GM21528 (cell line): ENCODE measurements around the gene HOMER2.
"Not testable (repeated sequence)": the region's sequence is repeated elsewhere in the genome, so short reads cannot be mapped to it uniquely, and the experiment has no call there.

ENCODE experiments used
- ATAC-seq: cut with Tn5 transposase; IDR thresholded peaks from one replicate; pipeline ENCODE4 v1.9.1; 2021; ENCODE audit warnings: mild to moderate bottlenecking, moderate library complexity; ENCODE audit not compliant: unreplicated experiment, low FRiP score

The HOMER2 gene

DNA sequence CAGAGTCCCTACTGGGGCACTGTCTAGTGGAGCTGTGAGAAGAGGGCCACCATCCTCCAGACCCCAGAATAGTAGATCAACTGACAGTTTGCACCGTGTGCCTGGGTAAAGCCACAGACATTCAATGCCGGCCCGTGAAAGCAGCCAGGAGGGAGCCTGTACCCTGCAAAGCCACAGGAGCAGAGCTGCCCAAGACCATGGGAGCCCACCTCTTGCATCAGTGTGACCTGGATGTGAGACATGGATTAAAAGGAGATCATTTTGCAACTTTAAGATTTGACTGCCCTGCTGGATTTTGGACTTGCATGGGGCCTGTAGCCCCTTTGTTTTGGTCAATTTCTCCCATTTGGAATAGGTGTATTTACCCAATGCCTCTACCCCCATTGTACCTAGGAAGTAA lies 86.5 kb downstream of the HOMER2 start:
- ATAC-seq: not testable (repeated sequence)

DNA sequence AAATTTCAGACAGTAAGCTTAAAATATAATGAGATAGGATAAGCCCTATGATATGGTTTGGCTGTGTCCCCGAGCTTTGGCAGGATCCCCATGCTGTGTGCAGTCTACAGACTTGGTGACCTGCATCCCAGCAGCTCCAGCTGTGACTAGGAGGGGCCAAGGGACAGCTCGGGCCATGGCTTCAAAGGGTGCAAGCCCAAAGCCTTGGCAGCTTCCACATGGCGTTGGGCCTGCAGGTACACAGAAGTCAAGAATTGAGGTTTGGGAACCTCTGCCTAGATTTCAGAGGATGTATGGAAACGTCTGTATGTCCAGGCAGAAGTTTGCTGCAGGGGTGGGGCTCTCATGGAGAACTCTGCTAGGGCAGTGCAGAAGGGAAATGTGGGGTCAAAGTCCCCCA lies 86.9 kb downstream of the HOMER2 start:
- not testable (repeated sequence) for ATAC-seq

DNA sequence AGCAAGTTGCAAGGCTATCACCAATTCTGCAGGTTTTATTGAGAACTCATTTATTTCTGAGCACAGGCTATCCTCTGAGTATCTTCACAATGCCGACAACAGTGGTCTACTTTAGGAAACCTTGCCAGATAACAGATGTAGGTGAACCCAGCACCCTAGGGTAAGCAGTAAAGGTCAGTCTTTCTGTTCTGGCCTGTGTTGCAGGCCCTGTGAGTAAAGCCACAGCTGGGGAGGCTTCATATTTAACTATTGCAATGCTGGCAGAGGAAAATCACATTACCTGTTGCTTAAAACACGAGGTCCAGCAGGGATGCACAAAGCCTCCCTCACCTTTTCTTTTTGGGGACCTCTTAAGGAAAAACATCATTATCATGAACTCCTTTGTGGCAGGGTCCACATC lies 87.6 kb downstream of the HOMER2 start:
- no peak for ATAC-seq

DNA sequence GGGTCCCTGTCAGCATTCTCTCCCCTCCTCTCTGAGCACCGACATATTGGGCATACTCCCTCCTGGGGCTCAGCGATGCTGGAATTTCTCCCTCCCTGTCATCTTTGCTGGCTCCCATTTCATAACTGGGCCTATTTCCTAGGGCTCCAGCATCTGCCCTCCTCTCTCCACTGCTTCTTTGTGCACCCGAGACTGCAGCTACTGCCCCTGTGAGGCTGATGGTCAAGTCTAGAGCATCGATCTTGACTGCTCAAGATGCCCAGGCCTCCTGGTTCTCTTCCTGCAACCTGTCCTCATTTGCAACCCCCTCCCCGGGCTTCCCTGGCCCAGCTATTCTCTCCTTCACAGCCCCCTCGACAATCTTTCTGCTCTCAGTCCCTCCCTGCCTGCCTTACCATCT lies 89.6 kb downstream of the HOMER2 start:
- no peak for ATAC-seq

DNA sequence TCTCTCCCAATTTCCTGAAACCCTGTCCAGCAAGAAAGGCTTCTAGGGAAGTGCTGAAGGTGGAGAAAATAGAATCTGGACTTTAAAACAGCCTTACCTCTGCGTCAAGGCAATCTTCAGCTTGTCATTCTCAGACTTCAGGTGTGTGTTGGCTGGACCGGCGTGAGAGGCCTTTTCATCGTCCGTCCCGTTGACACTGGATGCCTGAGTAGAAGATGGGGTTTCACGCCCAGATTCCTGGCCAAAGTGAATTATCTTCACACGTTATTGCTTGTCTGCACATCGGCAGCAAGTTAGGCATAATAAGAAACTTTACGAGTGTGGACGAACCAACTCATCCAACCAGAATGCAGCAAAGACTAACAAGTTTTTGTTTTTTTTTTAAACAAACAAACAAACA lies 93.6 kb downstream of the HOMER2 start:
- no peak for ATAC-seq

DNA sequence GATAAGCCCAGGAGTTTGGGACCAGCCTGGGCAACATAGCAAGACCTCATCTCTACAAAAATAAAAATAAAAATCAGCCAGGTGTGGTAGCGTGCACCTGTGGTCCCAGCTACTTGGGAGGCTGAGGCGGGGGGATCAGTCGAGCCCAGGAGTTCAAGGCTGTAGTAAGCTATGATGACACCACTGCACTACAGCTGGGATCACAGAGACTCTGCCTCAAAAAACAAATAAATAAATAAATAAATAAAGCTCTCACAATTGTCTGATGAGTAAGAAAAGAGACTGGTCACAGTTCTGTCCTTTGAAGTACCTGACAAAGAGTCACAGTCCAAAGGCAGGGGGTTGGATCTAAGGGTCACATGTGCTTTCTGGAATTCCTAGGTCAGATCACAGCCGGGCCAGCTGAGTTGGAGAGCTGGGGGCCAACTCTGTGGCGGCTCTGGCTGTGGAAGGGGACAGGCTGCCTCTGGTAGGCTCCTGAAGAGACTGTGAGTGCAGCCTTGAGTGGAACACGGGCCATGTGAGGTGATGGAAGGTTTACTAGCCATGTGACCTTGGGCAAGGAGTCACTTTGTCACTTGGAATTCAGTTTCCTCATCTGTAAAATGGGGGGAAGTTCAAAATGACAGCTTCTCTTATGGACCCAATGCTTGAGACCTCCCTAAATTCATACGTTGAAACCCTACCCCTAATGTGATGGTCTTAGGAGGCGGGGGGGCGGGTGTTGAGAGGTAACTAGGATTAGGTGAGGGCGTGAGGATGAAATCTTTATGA lies 95.9 kb downstream of the HOMER2 start:
- ATAC-seq: no peak

DNA sequence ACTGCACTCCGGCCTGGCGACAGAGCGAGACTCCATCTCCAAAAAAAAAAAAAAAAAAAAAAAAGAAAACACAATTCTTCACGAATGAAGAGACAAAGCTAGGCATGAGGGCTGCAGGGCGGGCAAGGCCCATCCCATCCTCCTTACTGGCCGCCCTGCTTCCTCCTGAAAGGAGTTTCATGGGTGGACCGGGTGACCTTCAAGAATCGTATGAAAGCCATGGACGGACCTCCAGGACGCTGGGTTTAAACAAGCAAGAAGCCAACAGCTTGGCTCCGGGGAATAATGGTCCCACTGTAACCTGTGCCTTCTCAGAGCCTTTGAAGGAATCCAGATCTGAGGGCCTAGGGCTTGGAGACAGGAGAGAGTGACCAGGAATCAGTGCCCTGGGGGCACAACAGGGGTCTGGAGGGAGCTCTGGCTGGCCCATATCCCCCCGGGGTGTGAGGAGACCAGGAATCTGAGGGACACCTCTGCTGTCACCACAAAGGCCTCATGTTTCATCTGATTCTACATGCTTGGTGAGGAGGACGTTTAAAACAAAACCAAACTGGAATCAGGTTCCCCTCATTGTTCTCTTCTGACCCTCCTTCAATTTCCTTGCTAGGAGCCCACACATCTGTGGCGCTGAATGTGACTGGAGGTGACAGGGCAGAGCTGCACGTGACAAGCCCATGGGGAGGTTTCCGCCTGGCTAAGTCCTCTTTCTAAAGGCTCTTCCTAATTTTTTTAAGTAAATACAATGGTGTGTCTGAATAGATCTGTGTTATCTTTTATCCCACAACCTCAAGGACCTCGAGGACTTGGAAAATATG lies 97.0 kb downstream of the HOMER2 start:
- ATAC-seq: no peak

DNA sequence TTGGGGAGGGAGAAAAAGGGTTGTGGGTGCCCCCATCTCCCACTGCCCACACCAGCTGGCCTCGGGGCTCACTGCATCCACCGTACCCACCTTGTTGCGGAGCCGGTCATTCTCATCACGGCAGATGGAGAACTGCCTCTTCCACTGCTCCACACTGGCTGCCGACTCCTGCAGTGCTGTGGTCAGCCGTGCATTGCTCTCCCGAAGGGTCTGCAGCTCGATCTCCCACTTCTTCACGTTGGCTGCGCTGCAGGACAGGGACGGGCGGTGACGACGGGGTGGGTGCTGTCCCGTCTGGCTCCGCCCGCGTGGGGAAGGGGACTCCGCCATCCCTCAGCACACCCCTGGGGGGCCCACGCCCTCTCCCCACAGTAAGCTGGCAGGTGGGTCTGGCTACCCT lies 98.0 kb downstream of the HOMER2 start:
- ATAC-seq: no peak

DNA sequence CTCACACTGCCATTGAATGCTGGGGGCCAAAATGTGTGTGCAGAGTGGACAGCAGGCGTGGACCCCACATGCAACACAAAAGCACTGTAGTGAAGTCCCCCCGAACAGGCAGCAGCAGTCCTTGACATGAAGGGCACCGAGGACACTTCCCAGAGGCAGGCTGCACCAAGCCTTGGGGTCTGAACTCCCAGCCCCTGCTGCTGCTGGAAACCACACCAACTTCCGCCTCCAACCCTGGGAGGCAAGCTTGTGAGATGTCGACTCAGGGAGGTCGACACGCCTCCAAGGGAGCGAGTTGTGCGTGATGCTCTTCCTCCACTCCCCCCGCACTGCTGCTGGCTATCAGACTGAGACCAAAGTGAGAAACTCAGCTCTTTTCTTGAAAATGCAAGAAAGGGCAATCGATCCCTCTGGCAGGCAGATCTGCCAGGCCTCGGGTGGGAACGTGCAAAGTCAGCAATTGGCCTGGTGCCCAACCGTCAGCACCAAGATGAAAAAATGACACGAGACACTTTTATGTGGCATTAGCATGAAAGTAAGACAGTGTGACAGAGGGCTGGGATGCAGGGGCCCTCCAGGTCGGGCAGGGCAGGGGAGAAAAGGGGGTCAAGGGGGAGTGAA lies 99.5 kb downstream of the HOMER2 start:
- no peak for ATAC-seq

DNA sequence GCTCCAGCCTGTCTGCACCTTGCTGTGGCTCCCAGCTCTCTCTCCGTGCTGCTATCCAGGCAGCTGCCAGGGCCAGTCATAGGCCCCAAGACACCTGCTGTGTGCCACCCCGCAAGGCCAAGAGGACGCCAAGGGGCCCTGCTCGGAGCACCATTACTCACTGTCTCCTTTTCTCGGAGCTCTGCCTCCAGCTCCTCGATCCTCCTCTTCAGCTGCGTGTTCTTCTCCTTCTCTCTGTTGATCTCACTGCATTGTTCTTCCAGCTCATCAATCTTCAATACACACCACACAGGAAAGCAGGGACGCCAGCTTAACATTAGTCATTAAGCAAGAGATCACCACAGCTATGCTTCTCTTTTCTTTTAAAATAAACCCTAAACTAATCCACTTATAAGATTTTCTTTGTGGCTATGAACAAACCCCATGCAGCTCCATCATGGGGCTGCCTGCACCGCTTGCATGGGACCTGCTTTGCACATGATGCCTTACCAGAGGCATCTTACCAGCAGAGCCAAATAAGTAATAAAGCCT lies 100.5 kb downstream of the HOMER2 start:
- ATAC-seq: no peak

DNA sequence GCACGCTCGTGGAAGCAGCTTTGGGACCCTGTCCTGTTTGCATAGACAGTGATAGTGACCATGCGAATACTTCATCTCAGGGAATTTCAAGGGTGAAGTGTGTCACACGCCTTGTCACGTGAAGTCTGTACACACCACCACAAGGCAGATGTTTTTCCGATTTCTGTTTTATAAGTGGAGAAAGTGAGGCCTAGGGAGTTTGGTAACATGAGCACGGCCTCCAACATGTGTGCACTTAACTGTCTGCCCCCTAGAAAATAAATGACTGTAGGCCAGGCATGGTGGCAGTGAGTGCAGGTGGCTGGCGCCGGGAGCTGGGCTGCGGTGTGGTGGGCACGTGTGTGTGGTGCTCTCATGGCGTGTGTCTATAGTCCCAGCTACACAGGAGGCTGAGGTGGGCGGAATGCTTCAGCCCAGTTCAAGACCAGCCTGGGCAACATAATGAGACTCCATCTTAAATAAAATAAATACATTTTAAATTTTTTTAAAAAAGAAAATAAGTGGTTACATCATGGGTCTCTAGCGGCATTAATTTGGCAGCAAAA lies 101.1 kb downstream of the HOMER2 start:
- no peak for ATAC-seq

DNA sequence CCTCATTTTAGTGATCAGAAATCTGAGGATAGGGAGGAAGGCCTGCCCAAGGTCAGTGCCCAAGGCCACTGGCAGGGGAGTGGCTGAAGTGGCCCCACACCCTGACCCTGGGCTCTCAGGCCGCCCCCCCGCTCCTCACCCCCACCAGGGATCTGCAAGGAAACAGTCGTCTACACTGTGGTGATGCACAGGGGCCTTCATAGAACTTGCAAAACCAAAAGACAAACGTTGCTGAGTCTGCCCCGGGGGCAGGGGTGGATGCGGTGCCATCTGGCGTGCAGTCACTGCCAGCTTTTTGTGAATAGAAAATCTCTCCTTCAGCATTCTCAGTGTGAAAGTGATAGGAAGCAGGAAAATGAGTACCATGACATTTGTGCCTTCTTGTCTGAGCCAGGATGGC lies 101.8 kb downstream of the HOMER2 start:
- no peak for ATAC-seq

DNA sequence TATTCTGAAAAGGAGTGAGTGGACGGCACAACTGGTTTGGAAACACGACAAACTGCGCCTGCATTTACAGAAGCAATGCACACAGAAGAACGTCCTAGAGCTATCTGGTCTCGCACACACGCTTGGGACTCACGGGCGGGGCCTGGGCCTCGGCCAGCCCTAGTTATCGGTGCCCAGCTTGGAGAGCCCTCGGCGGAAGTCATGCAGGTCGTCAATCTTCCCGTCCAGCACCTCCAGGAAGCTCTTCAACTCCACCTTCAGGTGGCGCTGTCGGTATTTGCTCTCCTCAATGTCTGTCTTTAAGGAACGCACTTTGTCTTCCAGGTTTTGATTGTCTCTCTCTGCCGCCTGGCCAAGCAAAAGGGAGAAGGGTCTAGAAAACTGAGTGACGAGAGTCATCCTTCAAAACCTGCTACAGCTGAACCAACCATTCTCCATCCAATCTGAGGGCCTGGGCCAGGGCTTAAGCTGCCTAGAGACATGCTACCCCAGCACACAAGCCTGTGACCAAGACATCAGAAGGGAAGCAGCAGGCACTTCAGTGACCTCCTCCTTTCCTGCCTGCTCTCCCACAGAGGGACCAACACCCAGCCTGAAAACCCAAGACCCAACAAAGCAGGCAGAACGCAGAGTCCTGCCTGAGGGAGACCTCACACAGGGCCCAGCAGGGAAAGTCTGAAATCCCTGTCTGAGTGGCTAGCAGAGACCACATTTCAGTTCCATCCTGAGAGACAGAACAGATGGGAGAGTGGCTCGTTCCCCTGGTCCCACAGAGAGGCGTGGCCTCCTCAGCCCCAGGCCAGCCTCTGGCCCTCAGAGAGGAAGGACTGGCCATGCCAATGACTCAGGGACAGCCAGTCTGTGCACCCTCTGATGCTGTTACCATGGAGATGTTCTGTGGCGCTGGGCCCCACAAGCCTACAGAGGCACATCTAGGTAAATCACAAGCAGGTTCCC lies 102.7 kb downstream of the HOMER2 start:
- ATAC-seq: no peak

DNA sequence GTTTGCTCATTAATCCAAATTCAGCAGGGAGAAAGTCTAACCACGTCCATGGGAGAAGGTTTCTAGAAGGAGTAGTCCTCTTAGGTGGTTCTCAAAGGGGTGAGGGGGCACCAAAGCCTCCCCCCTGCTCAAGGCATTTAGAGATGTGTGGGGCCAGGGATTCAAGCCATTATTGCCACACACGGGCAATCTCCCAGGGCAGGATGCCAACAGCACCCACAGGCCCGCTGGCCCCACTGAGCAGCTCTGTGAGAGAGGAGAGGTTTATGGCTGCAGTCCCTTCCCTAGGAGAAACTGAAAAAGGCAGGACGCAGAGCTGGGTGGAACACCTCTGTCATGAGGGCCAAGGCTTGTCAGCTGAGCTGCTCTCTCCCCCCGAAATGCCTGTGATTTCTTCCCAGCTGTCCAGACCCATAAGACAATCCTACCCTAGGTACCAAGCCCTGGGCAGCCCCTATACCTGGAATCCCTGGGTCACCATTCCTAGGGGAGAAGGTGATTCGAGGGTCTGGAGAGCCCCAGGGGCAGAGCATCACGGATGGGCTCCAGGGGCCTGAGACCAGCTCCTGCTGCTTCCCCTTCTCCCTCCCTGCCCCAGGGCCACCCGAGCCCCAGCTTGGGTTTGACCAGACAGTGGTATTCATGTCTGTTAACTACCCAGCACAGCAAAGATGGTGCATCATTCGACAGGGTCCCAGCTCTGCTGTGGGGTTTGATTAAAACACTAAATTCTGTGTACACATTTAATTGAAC lies 104.1 kb downstream of the HOMER2 start:
- ATAC-seq: no peak

DNA sequence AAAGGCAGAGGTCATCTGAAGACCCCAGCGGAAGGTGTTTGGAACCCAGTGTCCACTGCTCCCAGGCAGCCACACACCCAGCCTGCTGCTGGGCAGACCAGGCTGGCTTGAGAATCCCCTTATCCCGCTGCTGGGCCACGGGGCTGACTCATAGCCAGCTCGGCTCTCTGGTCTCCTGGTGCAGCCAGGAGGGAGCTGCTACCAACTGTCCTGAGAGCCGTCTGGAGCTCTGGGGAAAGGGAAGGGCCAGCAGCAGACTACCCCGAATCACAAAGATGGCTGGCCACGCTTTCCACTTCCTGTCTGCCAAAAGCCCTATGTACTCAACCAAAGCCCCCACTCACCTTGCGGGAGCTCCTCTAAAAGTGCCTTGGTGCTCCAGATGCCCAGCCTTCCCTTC lies 104.8 kb downstream of the HOMER2 start:
- no peak for ATAC-seq

DNA sequence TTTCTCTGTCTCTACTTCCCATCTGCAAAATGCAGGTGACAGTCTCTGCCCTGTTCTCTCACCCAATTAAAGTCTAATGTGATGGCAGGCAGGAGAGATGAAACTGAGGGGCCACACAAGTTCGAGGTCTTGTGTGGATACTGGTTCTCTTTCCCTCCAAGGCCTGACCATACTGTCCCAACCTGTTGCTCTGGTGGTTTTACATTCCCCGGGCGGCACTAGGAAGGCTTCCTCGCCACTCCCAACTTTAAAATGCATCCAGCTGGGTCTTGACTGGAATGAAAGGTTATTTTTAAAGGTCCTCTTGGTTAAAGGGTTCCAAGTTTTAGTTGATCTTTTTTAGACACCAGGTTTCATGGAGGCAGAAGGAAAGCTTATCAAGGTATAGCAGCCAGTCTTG lies 105.9 kb downstream of the HOMER2 start:
- ATAC-seq: no peak

DNA sequence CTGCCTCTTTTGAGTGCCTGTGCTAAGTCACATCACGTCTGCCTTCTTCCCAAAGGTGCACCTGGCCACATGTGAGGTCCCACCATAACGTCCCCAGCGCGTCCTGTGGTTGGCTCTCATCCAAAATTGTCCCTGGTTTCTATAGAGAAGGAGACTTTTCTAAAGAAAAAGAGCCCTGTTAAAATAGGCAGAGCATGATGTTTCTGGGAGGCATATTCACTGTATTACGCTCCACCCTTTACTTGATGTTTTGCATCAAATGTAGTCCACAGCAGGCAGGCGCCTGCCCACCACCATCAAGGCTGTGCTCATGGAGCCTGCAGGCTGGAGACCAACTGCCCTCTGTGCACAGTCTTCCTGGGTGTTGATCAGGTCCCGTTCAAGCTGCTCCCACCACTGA lies 106.8 kb downstream of the HOMER2 start:
- ATAC-seq: no peak

DNA sequence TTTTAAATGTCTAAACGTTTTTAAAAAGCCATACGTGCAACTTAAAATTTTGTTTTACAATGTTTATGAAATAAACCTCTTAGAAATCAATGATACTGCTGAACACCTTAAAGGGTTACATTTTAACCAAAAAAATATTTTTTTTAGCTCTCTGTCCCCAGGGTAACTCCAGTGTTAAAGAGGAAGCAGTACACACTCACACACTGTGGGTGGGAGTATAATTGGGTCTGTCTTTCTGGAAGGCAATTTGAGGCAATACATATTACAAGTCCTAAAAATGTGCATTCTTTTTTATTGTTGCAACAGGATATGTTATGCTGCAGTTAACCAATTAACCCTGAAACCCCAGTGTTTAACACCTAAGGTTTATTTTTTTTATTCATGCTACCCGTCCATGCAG lies 109.0 kb downstream of the HOMER2 start:
- no peak for ATAC-seq

DNA sequence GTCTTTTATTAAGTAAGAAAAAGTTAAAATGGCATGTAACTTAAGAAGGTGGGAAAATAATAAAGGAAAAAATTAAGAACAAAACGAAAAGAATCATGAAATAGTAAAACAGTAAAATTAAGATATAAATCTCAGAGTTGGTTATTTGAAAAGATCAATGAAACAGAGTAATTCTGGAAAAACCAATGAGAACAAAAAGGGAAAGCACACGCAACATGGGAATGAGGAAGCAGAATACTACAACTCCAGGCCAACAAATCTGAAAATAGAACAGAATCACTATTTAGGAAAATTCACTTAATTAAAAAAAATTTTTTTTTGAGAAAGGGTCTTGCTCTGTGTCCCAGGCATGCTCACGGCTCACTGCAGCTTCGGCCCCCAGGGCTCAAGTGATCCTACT lies 112.4 kb downstream of the HOMER2 start:
- ATAC-seq: no peak
